Natural killer cell (primary cell): ENCODE measurements around the gene SERPINA7. TPM values are rescaled to one million over a fixed set of nuclear protein-coding genes. Genes with fewer than 3 reads are reported as not detected.
"Not testable (repeated sequence)": the region's sequence is repeated elsewhere in the genome, so short reads cannot be mapped to it uniquely, and the experiment has no call there.

Experiments used
- ATAC-seq, 3 donors: fragments of 150-1000 bp in 2 of 3; fragments of 200-7000 bp in 1 of 3; cut with Tn5 transposase; 1 replicate in 1 of 3; 2 replicates in 2 of 3; pipeline ENCODE4 v1.10.0; 2021; ENCODE audit warnings: mild to moderate bottlenecking in 2 of 3, moderate library complexity in 2 of 3
- DNase-seq, 2 donors: peaks; one replicate each; pipeline versions ENCODE4 v3.0.0 to v3.0.0-alpha.2; 2013 to 2021; ENCODE audit warnings: mixed read lengths in 1 of 2
- H3K27ac ChIP-seq: one replicate; pipeline ENCODE4 v1.5.1; 2013; ENCODE audit warnings: mild to moderate bottlenecking, low read length
- H3K27me3 ChIP-seq: one replicate; pipeline ENCODE4 v1.6.1; 2013; ENCODE audit warnings: low read length; ENCODE audit not compliant: control insufficient read depth, insufficient read depth
- H3K36me3 ChIP-seq: one replicate; pipeline ENCODE4 v1.6.1; 2013; ENCODE audit warnings: low read length; ENCODE audit not compliant: control insufficient read depth, insufficient read depth
- H3K4me1 ChIP-seq: one replicate; pipeline ENCODE4 v1.6.1; 2013; ENCODE audit warnings: low read length; ENCODE audit not compliant: control insufficient read depth, insufficient read depth
- H3K4me3 ChIP-seq: one replicate; pipeline ENCODE4 v1.5.1; 2013; ENCODE audit warnings: low read length
- H3K9me3 ChIP-seq: one replicate; pipeline ENCODE4 v1.6.1; 2013; ENCODE audit warnings: low read length; ENCODE audit not compliant: control insufficient read depth, insufficient read depth
- H3K27ac Mint-ChIP-seq, 2 donors: one replicate each; pipeline ENCODE4 v1.8.0; 2022; ENCODE audit warnings: mild to moderate bottlenecking in 2 of 2, mixed read lengths in 2 of 2, moderate library complexity in 1 of 2
- H3K27me3 Mint-ChIP-seq, 2 donors: one replicate each; pipeline ENCODE4 v1.8.0; 2022; ENCODE audit warnings: low read depth in 2 of 2, mixed read lengths in 2 of 2
- H3K36me3 Mint-ChIP-seq: one replicate; pipeline ENCODE4 v1.8.0; 2022; ENCODE audit warnings: mixed read lengths
- H3K4me1 Mint-ChIP-seq, 2 donors: one replicate each; pipeline ENCODE4 v1.8.0; 2022; ENCODE audit warnings: mixed read lengths in 2 of 2
- H3K4me3 Mint-ChIP-seq: one replicate; pipeline ENCODE4 v1.8.0; 2022; ENCODE audit warnings: mild to moderate bottlenecking, moderate library complexity, mixed read lengths
- H3K9me3 Mint-ChIP-seq, 2 donors: one replicate each; pipeline ENCODE4 v1.8.0; 2022; ENCODE audit warnings: mixed read lengths in 2 of 2
- WGBS: methylation state at CpG from one replicate; pipeline ENCODE4 v1.1.7; 2013; ENCODE audit warnings: missing lambda C conversion rate; ENCODE audit not compliant: insufficient coverage; 5-methylcytosine and 5-hydroxymethylcytosine counted together
- intact Hi-C: fragments of 100-400 bp; cut with micrococcal nuclease; formaldehyde crosslinking; loops from one replicate; pipeline ENCODE4 v1.14.2; 2022
- total RNA-seq, 4 donors: library from RNA; stranded (reverse); fragments of 120-200 nt in 1 of 4; gene quantifications; one replicate each; pipeline versions ENCODE4 v1.2.3 to v1.2.4, GENCODE V29; 2013 to 2022
- TF ChIP-seq, protein P1 (sequence below): fragments of 200-600 bp; IDR thresholded peaks from one replicate; pipeline ENCODE4 v1.8.0; 2022; ENCODE audit warnings: antibody characterized with exemption

Gene SERPINA7
- total RNA-seq, 3 donors from 2014 or later (not counting 1 experiment from before 2014, with no cell fraction given) = not detected

DNA sequence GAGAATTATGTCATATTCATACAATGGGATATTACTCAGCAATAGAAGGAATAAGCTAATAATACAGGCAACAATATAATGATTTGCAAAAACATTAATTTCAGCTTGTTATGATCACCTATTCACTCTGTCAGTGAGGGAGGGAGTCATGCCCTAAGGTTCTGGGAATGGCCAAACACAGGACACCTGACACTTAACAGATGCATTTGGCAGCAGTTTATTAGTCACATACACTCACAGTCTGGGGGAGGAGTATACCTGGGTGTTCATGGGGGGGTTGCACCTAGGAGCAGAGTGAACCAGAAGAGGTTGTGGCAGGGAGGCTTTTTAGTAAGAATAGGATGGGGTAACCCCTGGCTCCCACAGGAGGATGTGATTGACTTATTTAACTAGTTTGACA is 38.3 kb downstream of the SERPINA7 start:
- H3K27ac ChIP-seq = no peak overlapping the region
- H3K4me3 ChIP-seq = no peak overlapping the region
- H3K9me3 ChIP-seq = no peaks in the 10 kb centered on the region
- peaks cover 2 to 7% of the 10 kb centered on the region in 2 donors for H3K9me3 Mint-ChIP-seq
- DNase-seq (no peak), ATAC-seq (no peak)
- no peak overlapping the region for H3K4me3 Mint-ChIP-seq
- no peaks in the 10 kb centered on the region for H3K36me3 ChIP-seq
- intact Hi-C loops = no loop called here
- H3K27me3 Mint-ChIP-seq = peaks cover 0 to 11% of the 10 kb centered on the region in 2 donors
- H3K4me1 Mint-ChIP-seq = no peaks in the 10 kb centered on the region
- TF ChIP-seq, protein P1, sequence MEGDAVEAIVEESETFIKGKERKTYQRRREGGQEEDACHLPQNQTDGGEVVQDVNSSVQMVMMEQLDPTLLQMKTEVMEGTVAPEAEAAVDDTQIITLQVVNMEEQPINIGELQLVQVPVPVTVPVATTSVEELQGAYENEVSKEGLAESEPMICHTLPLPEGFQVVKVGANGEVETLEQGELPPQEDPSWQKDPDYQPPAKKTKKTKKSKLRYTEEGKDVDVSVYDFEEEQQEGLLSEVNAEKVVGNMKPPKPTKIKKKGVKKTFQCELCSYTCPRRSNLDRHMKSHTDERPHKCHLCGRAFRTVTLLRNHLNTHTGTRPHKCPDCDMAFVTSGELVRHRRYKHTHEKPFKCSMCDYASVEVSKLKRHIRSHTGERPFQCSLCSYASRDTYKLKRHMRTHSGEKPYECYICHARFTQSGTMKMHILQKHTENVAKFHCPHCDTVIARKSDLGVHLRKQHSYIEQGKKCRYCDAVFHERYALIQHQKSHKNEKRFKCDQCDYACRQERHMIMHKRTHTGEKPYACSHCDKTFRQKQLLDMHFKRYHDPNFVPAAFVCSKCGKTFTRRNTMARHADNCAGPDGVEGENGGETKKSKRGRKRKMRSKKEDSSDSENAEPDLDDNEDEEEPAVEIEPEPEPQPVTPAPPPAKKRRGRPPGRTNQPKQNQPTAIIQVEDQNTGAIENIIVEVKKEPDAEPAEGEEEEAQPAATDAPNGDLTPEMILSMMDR = no peak
- no peaks in the 10 kb centered on the region for H3K4me1 ChIP-seq
- no peak overlapping the region for H3K27ac Mint-ChIP-seq
- no peaks in the 10 kb centered on the region for H3K27me3 ChIP-seq
- H3K36me3 Mint-ChIP-seq = no peaks in the 10 kb centered on the region

DNA sequence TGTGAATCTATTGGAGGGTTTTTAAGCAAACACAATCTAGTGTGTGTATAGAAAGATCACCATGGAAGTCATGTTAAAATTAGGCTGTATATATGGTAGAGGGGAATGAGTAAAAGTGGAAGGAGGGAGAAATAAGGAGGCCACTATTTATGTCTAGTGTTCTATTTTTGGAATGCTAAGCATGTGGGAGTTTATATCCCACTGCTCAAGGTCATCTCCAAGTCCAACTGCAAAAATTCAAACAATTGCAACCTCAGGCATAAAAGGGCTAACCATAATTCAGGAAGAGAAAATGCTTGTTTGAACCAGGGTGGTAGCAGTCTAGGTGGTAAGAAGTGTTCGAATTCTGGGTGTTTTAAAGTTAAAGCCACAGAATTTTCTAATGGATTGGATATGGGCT is 39.2 kb downstream of the SERPINA7 start:
- Histone ChIP-seq H3K9me3 (no peaks in the 10 kb centered on the region), H3K4me3 (no peak overlapping the region), H3K36me3 (no peaks in the 10 kb centered on the region), H3K27ac (no peak overlapping the region), H3K4me1 (no peaks in the 10 kb centered on the region), H3K27me3 (no peaks in the 10 kb centered on the region)
- no peak overlapping the region for H3K27ac Mint-ChIP-seq
- no peaks in the 10 kb centered on the region for H3K4me1 Mint-ChIP-seq
- peaks cover 0 to 12% of the 10 kb centered on the region in 2 donors for H3K27me3 Mint-ChIP-seq
- intact Hi-C loops = no loop called here
- 18% methylated on average over 1 of the region's 1 CpG for WGBS
- TF ChIP-seq, protein P1 = no peak
- no peak for DNase-seq
- H3K36me3 Mint-ChIP-seq = no peaks in the 10 kb centered on the region
- H3K4me3 Mint-ChIP-seq = no peak overlapping the region
- H3K9me3 Mint-ChIP-seq = peaks cover 2% of the 10 kb centered on the region in 2 donors
- ATAC-seq = no peak

DNA sequence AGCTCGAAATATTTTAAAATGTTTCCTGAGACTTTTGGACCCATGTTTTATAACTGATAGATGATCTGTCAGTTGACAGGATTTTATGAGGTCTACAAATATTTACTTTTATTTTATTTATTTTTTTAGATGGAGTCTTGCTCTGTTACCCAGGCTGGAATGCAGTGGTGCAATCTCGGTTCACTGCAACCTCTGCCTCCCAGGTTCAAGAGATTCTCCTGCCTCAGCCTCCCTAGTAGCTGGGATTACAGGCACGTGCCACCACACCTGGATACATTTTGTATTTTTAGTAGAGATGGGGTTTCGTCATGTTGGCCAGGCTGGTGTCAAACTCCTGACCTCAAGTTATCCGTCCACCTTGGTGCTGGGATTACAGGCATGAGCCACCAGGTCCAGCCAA is 50.0 kb downstream of the SERPINA7 start:
- H3K36me3 Mint-ChIP-seq, H3K4me1 ChIP-seq, H3K4me3 ChIP-seq, H3K4me3 Mint-ChIP-seq, H3K4me1 Mint-ChIP-seq, H3K27ac Mint-ChIP-seq, H3K9me3 ChIP-seq, H3K27ac ChIP-seq, H3K36me3 ChIP-seq, H3K27me3 ChIP-seq, DNase-seq, H3K27me3 Mint-ChIP-seq, intact Hi-C loops, ATAC-seq: not testable (repeated sequence)
- 83% methylated on average over 3 of the region's 5 CpGs for WGBS
- peaks cover 4 to 18% of the 10 kb centered on the region in 2 donors for H3K9me3 Mint-ChIP-seq

Other genes with a start within 250 kb of the SERPINA7 start
- gene NRK, start 216.2 kb downstream of the SERPINA7 start, total RNA-seq = not detected
- gene PWWP3B, start 129.6 kb upstream of the SERPINA7 start, total RNA-seq = not detected